Measurements from ENCODE around the gene RABL2B. TPM values are rescaled to one million over a fixed set of nuclear protein-coding genes. Genes with fewer than 3 reads are reported as not detected.
"Not testable (repeated sequence)": the region's sequence is repeated elsewhere in the genome, so short reads cannot be mapped to it uniquely, and the experiment has no call there.

The RABL2B gene
- total and polyA plus RNA-seq, 12 donors = 10.1 to 33.9 (median 17.7) TPM

GRCh38 chr22:50747521-50747920 lies 35.9 kb downstream of the RABL2B start:
- intact Hi-C loops (cut with DNase I); H3K27ac ChIP-seq; H3K27me3 ChIP-seq; DNase-seq; H3K36me3 ChIP-seq (replicated peaks in 1 of 2); H3K9me3 ChIP-seq (replicated peaks in 1 of 3); H3K4me1 ChIP-seq (replicated peaks in 1 of 2); H3K4me3 ChIP-seq: not testable (repeated sequence)
- WGBS, 4 donors = 70 to 94% (median 86%) methylated on average over 1 of the region's 1 CpG

DNA sequence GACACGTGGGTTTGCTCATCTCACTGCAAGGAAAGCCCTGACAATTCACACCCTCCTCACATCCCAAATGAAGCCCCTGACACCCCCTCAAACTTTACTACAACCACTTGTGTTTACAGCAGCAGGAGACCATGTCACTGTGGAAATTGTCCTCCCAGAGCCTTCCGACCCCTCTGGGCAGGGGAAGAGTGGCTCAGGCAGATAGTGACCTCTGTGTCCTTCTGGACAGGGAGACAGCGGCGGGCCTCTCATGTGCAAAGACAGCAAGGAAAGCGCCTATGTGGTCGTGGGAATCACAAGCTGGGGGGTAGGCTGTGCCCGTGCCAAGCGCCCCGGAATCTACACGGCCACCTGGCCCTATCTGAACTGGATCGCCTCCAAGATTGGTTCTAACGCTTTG lies 39.0 kb downstream of the RABL2B start:
- H3K27ac ChIP-seq; H3K4me1 ChIP-seq (replicated peaks in 1 of 2); H3K9me3 ChIP-seq (replicated peaks in 1 of 3); intact Hi-C loops (cut with DNase I); DNase-seq; H3K27me3 ChIP-seq; H3K4me3 ChIP-seq; H3K36me3 ChIP-seq (replicated peaks in 1 of 2): not testable (repeated sequence)
- 40 to 78% (median 66%) methylated on average over 1 to 11 of the region's 12 CpGs for WGBS, 4 donors

- H3K27ac ChIP-seq; H3K27me3 ChIP-seq; H3K9me3 ChIP-seq (replicated peaks in 1 of 3); H3K36me3 ChIP-seq (replicated peaks in 1 of 2); H3K4me3 ChIP-seq; DNase-seq; intact Hi-C loops (cut with DNase I); H3K4me1 ChIP-seq (replicated peaks in 1 of 2): not testable (repeated sequence)
- WGBS, 4 donors = 81 to 96% (median 89%) methylated on average over 4 to 5 of the region's 5 CpGs
These were observed 42.7 kb downstream of the RABL2B start for GRCh38 chr22:50740714-50741113.

- no peaks in the 10 kb centered on the region for H3K36me3 ChIP-seq (replicated peaks in 1 of 2)
- H3K4me3 ChIP-seq = no peak overlapping the region
- TF ChIP-seq POLR2A (IDR thresholded peaks at IDR 0.05) = no peak
- no peak for TF ChIP-seq CTCF (IDR thresholded peaks at IDR 0.05)
- intact Hi-C loops (cut with DNase I) = no loop called here
- H3K4me1 ChIP-seq (replicated peaks in 1 of 2) = no peaks in the 10 kb centered on the region
- WGBS, 4 donors = 57 to 77% (median 76%) methylated on average over 5 to 12 of the region's 12 CpGs
- no peaks in the 10 kb centered on the region for H3K27me3 ChIP-seq
- H3K27ac ChIP-seq = no peak overlapping the region
- no peaks in the 10 kb centered on the region for H3K9me3 ChIP-seq (replicated peaks in 1 of 3)
- peak in 2 of 7 donors; percentile 6 to 16 for DNase-seq
These were observed 43.5 kb downstream of the RABL2B start for GRCh38 chr22:50739894-50740293.

DNA sequence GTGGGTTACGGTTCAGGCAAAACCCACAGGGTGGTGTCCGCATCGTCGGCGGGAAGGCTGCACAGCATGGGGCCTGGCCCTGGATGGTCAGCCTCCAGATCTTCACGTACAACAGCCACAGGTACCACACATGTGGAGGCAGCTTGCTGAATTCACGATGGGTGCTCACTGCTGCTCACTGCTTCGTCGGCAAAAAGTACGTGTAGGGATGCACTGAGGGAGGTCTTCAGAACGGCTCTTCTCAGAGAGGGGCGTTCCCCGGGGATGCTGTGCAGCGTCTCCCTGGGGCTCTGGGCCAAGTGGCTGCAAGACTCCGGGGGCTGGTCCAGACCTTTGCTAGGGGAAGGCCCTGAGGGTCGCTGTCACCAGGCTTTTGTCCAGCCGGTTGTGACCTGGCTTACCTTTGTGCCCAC lies 44.2 kb downstream of the RABL2B start:
- intact Hi-C loops (cut with DNase I) = no loop called here
- Histone ChIP-seq H3K27ac (no peak overlapping the region), H3K4me3 (no peak overlapping the region), H3K36me3 (replicated peaks in 1 of 2) (no peaks in the 10 kb centered on the region), H3K4me1 (replicated peaks in 1 of 2) (no peaks in the 10 kb centered on the region), H3K9me3 (replicated peaks in 1 of 3) (no peaks in the 10 kb centered on the region), H3K27me3 (no peaks in the 10 kb centered on the region)
- peak in 2 of 7 donors; percentile 5 to 39 for DNase-seq
- 77 to 86% (median 80%) methylated on average over 9 to 17 of the region's 17 CpGs for WGBS, 4 donors
- TF ChIP-seq POLR2A (IDR thresholded peaks at IDR 0.05) = no peak
- no peak for TF ChIP-seq CTCF (IDR thresholded peaks at IDR 0.05)

GRCh38 chr22:50738649-50739227 lies 44.7 kb downstream of the RABL2B start:
- no peaks in the 10 kb centered on the region for H3K4me1 ChIP-seq (replicated peaks in 1 of 2)
- no peaks in the 10 kb centered on the region for H3K9me3 ChIP-seq (replicated peaks in 1 of 3)
- 82 to 87% (median 84%) methylated on average over 10 of the region's 10 CpGs for WGBS, 4 donors
- H3K27me3 ChIP-seq = no peaks in the 10 kb centered on the region
- intact Hi-C loops (cut with DNase I) = no loop called here
- TF ChIP-seq POLR2A (IDR thresholded peaks at IDR 0.05) (no peak), CTCF (IDR thresholded peaks at IDR 0.05) (no peak)
- H3K36me3 ChIP-seq (replicated peaks in 1 of 2) = no peaks in the 10 kb centered on the region
- H3K27ac ChIP-seq = no peak overlapping the region
- H3K4me3 ChIP-seq = no peak overlapping the region
- peak in 3 of 7 donors; percentile 6 to 27 (median 11) for DNase-seq

All from adrenal gland (tissue), 12 donors.